H1 (cell line): ENCODE measurements around the gene MAPKAPK5. TPM values are rescaled to one million over a fixed set of nuclear protein-coding genes. Genes with fewer than 3 reads are reported as not detected.

Experiments
- CTCF ChIA-PET: fragments of 300-600 bp; sonication (Branson Sonifier 250); formaldehyde crosslinking; loops from one replicate; lab custom pipeline; 2021; ENCODE audit not compliant: partially characterized antibody; lab: Charles Lee
- POLR2A ChIA-PET: fragments of 300-600 bp; sonication (Branson Sonifier 250); formaldehyde crosslinking; loops from one replicate; lab custom pipeline; 2021; ENCODE audit warnings: inconsistent platforms; ENCODE audit not compliant: partially characterized antibody; lab: Charles Lee
- DNase-seq, 2 experiments: peaks; one replicate each; pipeline versions ENCODE4 v3.0.0 to v3.0.0-alpha.2; 2010 to 2022; ENCODE audit warnings: low spot score in 2 of 2, low read depth in 1 of 2, mixed read lengths in 1 of 2
- FAIRE-seq: peaks from 2 replicates; lab custom pipeline; 2011; peaks lifted over from hg19 to GRCh38; lab: Jason Lieb, UNC
- H2AFZ ChIP-seq: 2 replicates; pipeline ENCODE4 v1.8.1; 2012; ENCODE audit warnings: low read length, inconsistent platforms
- H2AK5ac ChIP-seq: 2 replicates; pipeline ENCODE4 v1.6.1; 2013; ENCODE audit warnings: low read depth, low read length
- H2BK120ac ChIP-seq: replicated peaks from 2 replicates; pipeline ENCODE3; 2013; ENCODE audit warnings: low read depth, low read length, inconsistent platforms
- H2BK12ac ChIP-seq: 2 replicates; pipeline ENCODE4 v1.6.1; 2013; ENCODE audit warnings: low read depth, low read length
- H2BK15ac ChIP-seq: 2 replicates; pipeline ENCODE4 v1.6.1; 2013; ENCODE audit warnings: low read length
- H2BK20ac ChIP-seq: 2 replicates; pipeline ENCODE4 v1.6.1; 2013; ENCODE audit warnings: low read length
- H2BK5ac ChIP-seq: 2 replicates; pipeline ENCODE4 v1.6.1; 2013; ENCODE audit warnings: low read depth, low read length
- H3K14ac ChIP-seq: 2 replicates; pipeline ENCODE4 v1.6.1; 2013; ENCODE audit warnings: inconsistent platforms; ENCODE audit not compliant: insufficient read length
- H3K18ac ChIP-seq: 2 replicates; pipeline ENCODE4 v1.6.1; 2013; ENCODE audit warnings: low read length; ENCODE audit errors: extremely low read depth
- H3K23ac ChIP-seq: 2 replicates; pipeline ENCODE4 v1.6.1; 2013; ENCODE audit warnings: inconsistent platforms; ENCODE audit not compliant: insufficient read length
- H3K23me2 ChIP-seq: 2 replicates; pipeline ENCODE4 v1.6.1; 2013; ENCODE audit warnings: low read depth, low read length
- H3K27ac ChIP-seq: 2 replicates; pipeline ENCODE4 v1.6.1; 2011; ENCODE audit warnings: low read depth, low read length, inconsistent platforms
- H3K27me3 ChIP-seq, 4 experiments: replicated peaks in 1 of 4; 1 replicate in 1 of 4; 2 replicates in 3 of 4; pipeline versions ENCODE4 v1.6.1 to v1.8.1; 2011 to 2013; ENCODE audit warnings: low read length in 3 of 4, mild to moderate bottlenecking in 3 of 4, inconsistent platforms in 2 of 4, mixed read lengths in 2 of 4, moderate library complexity in 1 of 4; ENCODE audit not compliant: control insufficient read depth in 3 of 4, insufficient read depth in 3 of 4; ENCODE audit errors: extremely low read depth in 1 of 4
- H3K36me3 ChIP-seq, 4 experiments: 2 replicates each; pipeline versions ENCODE4 v1.6.1 to v1.8.1; 2011 to 2013; ENCODE audit warnings: mild to moderate bottlenecking in 4 of 4, low read length in 3 of 4, moderate library complexity in 2 of 4, control low read depth in 1 of 4, inconsistent platforms in 1 of 4; ENCODE audit not compliant: insufficient read depth in 4 of 4, control insufficient read depth in 2 of 4
- H3K4ac ChIP-seq: replicated peaks from 2 replicates; pipeline ENCODE3; 2013; ENCODE audit warnings: low read length, low read depth, mixed read lengths, inconsistent platforms; ENCODE audit not compliant: insufficient read length
- H3K4me1 ChIP-seq, 4 experiments: replicated peaks in 1 of 4; 1 replicate in 1 of 4; 2 replicates in 3 of 4; pipeline versions ENCODE4 v1.6.1 to v1.8.1; 2011 to 2013; ENCODE audit warnings: low read length in 3 of 4, inconsistent platforms in 2 of 4, mixed read lengths in 1 of 4; ENCODE audit not compliant: insufficient read depth in 4 of 4, control insufficient read depth in 3 of 4
- H3K4me2 ChIP-seq, 2 experiments: 2 replicates each; pipeline versions ENCODE4 v1.6.1 to v1.8.1; 2011 to 2013; ENCODE audit warnings: low read depth in 2 of 2, low read length in 2 of 2, control low read depth in 1 of 2, inconsistent platforms in 1 of 2, mild to moderate bottlenecking in 1 of 2; ENCODE audit not compliant: insufficient read depth in 1 of 2
- H3K4me3 ChIP-seq, 4 experiments: fragments of 200-600, 300-600 bp in 1 of 4; sonication (generic), shearing (Covaris generic), sonication (Bioruptor Twin) in 1 of 4; 2 replicates each; pipeline versions ENCODE4 v1.5.1 to v1.8.1; 2011 to 2016; ENCODE audit warnings: low read length in 4 of 4, low read depth in 3 of 4, control low read depth in 2 of 4, inconsistent platforms in 2 of 4, mild to moderate bottlenecking in 2 of 4, mixed read lengths in 1 of 4, moderate library complexity in 1 of 4; ENCODE audit not compliant: insufficient read depth in 2 of 4; ENCODE audit errors: extremely low read depth in 1 of 4
- H3K56ac ChIP-seq: replicated peaks from 2 replicates; pipeline ENCODE3; 2013; ENCODE audit warnings: low read depth, mild to moderate bottlenecking, mixed read lengths, low read length, inconsistent platforms; ENCODE audit not compliant: insufficient read length
- H3K79me1 ChIP-seq: 2 replicates; pipeline ENCODE4 v1.6.1; 2013; ENCODE audit warnings: low read depth, low read length, control low read depth
- H3K79me2 ChIP-seq, 2 experiments: 2 replicates each; pipeline versions ENCODE4 v1.6.1 to v1.8.1; 2012 to 2013; ENCODE audit warnings: low read length in 2 of 2, mild to moderate bottlenecking in 2 of 2, inconsistent platforms in 1 of 2; ENCODE audit not compliant: insufficient read depth in 2 of 2, control insufficient read depth in 1 of 2
- H3K9ac ChIP-seq, 4 experiments: replicated peaks in 1 of 4; 1 replicate in 1 of 4; 2 replicates in 3 of 4; pipeline versions ENCODE4 v1.6.1 to v1.8.1; 2011 to 2013; ENCODE audit warnings: low read depth in 3 of 4, low read length in 3 of 4, control low read depth in 2 of 4, mild to moderate bottlenecking in 2 of 4, moderate library complexity in 2 of 4, inconsistent platforms in 1 of 4; ENCODE audit errors: extremely low read depth in 1 of 4
- H3K9me3 ChIP-seq, 2 experiments: 2 replicates each; pipeline versions ENCODE4 v1.6.1 to v1.8.1; 2012 to 2013; ENCODE audit warnings: mild to moderate bottlenecking in 2 of 2, moderate library complexity in 2 of 2, control low read depth in 1 of 2, inconsistent platforms in 1 of 2, low read depth in 1 of 2, low read length in 1 of 2, mixed read lengths in 1 of 2; ENCODE audit not compliant: insufficient read depth in 2 of 2
- H4K20me1 ChIP-seq, 2 experiments: replicated peaks in 1 of 2; 2 replicates each; pipeline versions ENCODE3 to v1.8.1; 2011 to 2013; ENCODE audit warnings: inconsistent platforms in 2 of 2, low read length in 2 of 2, mild to moderate bottlenecking in 1 of 2; ENCODE audit not compliant: insufficient read depth in 2 of 2, control insufficient read depth in 1 of 2
- H4K5ac ChIP-seq: 2 replicates; pipeline ENCODE4 v1.6.1; 2013; ENCODE audit warnings: low read length, low read depth, mixed read lengths, inconsistent platforms; ENCODE audit not compliant: insufficient read length
- H4K8ac ChIP-seq: 2 replicates; pipeline ENCODE4 v1.8.0; 2013; ENCODE audit warnings: mild to moderate bottlenecking, moderate library complexity, low read length, inconsistent platforms; ENCODE audit not compliant: insufficient read depth; ENCODE audit errors: extremely low read depth
- H4K91ac ChIP-seq: replicated peaks from 2 replicates; pipeline ENCODE3; 2013; ENCODE audit warnings: low read length, mixed read lengths, inconsistent platforms; ENCODE audit not compliant: insufficient read length
- CTBP2 ChIP-seq: IDR thresholded peaks from 2 replicates; pipeline ENCODE4 v1.7.0; 2011; ENCODE audit warnings: borderline replicate concordance, mild to moderate bottlenecking, moderate library complexity, mixed read lengths, low read length; ENCODE audit not compliant: insufficient read depth, insufficient read length
- EGR1 ChIP-seq: IDR thresholded peaks from 2 replicates; pipeline ENCODE4 v1.6.1; 2011; ENCODE audit warnings: low read depth, low read length, borderline replicate concordance
- JUND ChIP-seq: IDR thresholded peaks from 2 replicates; pipeline ENCODE4 v1.6.1; 2011; ENCODE audit warnings: mild to moderate bottlenecking, improper control_type of control experiment, low read length
- KDM5A ChIP-seq: fragments of 200-600 bp; IDR thresholded peaks from 2 replicates; pipeline ENCODE4 v1.7.1; 2012; ENCODE audit warnings: mild to moderate bottlenecking, low read length, inconsistent platforms, mixed read lengths
- RBBP5 ChIP-seq: IDR thresholded peaks from 2 replicates; pipeline ENCODE4 v1.7.1; 2012; ENCODE audit warnings: low read depth, mild to moderate bottlenecking, inconsistent platforms, low read length, moderate library complexity, borderline replicate concordance
- SAP30 ChIP-seq: fragments of 300-600 bp; sonication (generic); IDR thresholded peaks from 2 replicates; pipeline ENCODE4 v1.7.1; 2012; ENCODE audit warnings: low read length, moderate library complexity, mild to moderate bottlenecking, inconsistent platforms; ENCODE audit not compliant: insufficient read depth, insufficient replicate concordance
- TAF7 ChIP-seq: optimal IDR thresholded peaks from 2 replicates; pipeline ENCODE3; 2011; ENCODE audit warnings: low read depth, mild to moderate bottlenecking, inconsistent platforms, low read length, moderate library complexity, borderline replicate concordance
- TBP ChIP-seq: IDR thresholded peaks from 2 replicates; pipeline ENCODE4 v1.6.1; 2011; ENCODE audit warnings: low read depth, low read length, improper control_type of control experiment
- ZNF274 ChIP-seq: IDR thresholded peaks from 2 replicates; pipeline ENCODE4 v1.7.0; 2012; ENCODE audit warnings: low read length, borderline replicate concordance; ENCODE audit errors: extremely low read depth
- WGBS, 2 experiments: shearing (Covaris generic) in 1 of 2; methylation state at CpG; one replicate each; pipeline versions ENCODE4 v1.1.6 to v1.1.7; 2013 to 2015; ENCODE audit warnings: low lambda C conversion rate in 2 of 2, mixed read lengths in 2 of 2, inconsistent platforms in 1 of 2, low coverage in 1 of 2, missing lambda C conversion rate in 1 of 2; ENCODE audit not compliant: insufficient replicate concordance in 2 of 2, insufficient coverage in 1 of 2, insufficient read length in 1 of 2; ENCODE audit errors: extremely low coverage in 1 of 2, missing lambda C conversion rate in 1 of 2; 5-methylcytosine and 5-hydroxymethylcytosine counted together
- polyA plus RNA-seq, 7 experiments: library from polyadenylated mRNA; depleted of rRNA in 3 of 7; stranded (reverse) in 5 of 7; unstranded in 2 of 7; fragments of >200 nt in 5 of 7; fragments of 200-250 nt in 2 of 7; gene quantifications; 1 replicate in 5 of 7; 2 replicates in 1 of 7; 4 replicates in 1 of 7; pipeline versions ENCODE4 v1.2.1 to v1.2.3, GENCODE V29; 2011 to 2013; ENCODE audit warnings: missing spikeins in 2 of 7, mixed read lengths in 2 of 7
- total RNA-seq: library from RNA; stranded (reverse); fragmentation: NEBNext Ultra II Directional; extraction: Animal tissue kit (Norgen Biotek cat#: 25700); gene quantifications from 2 replicates; pipeline ENCODE4 v1.2.1, GENCODE V29; 2021
- TF ChIP-seq, protein P1 (sequence below): IDR thresholded peaks from 2 replicates; pipeline ENCODE4 v1.6.1; 2012; ENCODE audit warnings: inconsistent platforms

The MAPKAPK5 gene
- total and polyA plus RNA-seq, 2 of the 8 experiments (the other 6 are each of a cell fraction or from before 2014, with no cell fraction given): 40.0 to 91.5 TPM

DNA sequence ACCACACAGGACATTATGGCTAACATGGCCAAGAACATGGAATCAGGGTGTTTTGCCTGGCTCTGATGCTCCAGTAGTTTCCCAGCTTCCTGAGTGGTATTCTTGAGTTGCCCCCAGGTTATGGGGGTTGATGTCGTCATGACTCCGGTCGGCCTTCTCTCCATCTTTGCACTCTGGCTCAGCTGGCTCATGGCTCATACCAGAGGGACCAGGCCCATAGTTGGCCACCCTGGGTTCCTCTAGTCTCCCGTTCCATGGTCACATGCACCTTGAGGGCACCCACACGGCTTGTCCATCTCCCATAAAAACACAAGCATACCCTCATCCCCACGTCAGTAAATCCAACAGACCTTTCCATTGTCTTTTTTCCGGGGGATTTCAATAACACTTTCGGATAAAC, 23.7 kb upstream of the MAPKAPK5 start:
- Histone ChIP-seq H3K27me3 (no peaks in the 10 kb centered on the region), H2BK5ac (no peak overlapping the region), H2BK120ac (no peak overlapping the region), H3K4ac (no peak overlapping the region), H3K14ac (no peak overlapping the region), H2BK20ac (no peak overlapping the region), H3K4me3 (no peak overlapping the region), H3K27ac (no peak overlapping the region), H3K23ac (no peak overlapping the region), H2AFZ (no peak overlapping the region), H3K4me2 (no peak overlapping the region), H2BK15ac (no peak overlapping the region), H3K23me2 (no peaks in the 10 kb centered on the region), H4K8ac (no peak overlapping the region), H4K91ac (no peak overlapping the region), H4K20me1 (no peaks in the 10 kb centered on the region), H4K5ac (no peak overlapping the region), H2AK5ac (no peak overlapping the region), H3K79me2 (no peaks in the 10 kb centered on the region), H3K56ac (no peak overlapping the region), H3K18ac (no peak overlapping the region), H3K36me3 (no peaks in the 10 kb centered on the region), H3K9me3 (no peaks in the 10 kb centered on the region), H2BK12ac (no peak overlapping the region), H3K4me1 (peaks cover 0 to 2% (median 0%) of the 10 kb centered on the region in 4 experiments; a peak in 1 of 7 replicates), H3K79me1 (no peaks in the 10 kb centered on the region), H3K9ac (no peak overlapping the region)
- DNase-seq (no peak), FAIRE-seq (no peak)
- POLR2A ChIA-PET: no interaction called here
- CTCF ChIA-PET: interaction anchor here (0.9 kb wide), 1 partner anchor 12 kb away, joined by 3 read pairs; no protein-coding TSS in a partner anchor
- TF ChIP-seq, protein P1, sequence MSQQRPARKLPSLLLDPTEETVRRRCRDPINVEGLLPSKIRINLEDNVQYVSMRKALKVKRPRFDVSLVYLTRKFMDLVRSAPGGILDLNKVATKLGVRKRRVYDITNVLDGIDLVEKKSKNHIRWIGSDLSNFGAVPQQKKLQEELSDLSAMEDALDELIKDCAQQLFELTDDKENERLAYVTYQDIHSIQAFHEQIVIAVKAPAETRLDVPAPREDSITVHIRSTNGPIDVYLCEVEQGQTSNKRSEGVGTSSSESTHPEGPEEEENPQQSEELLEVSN: no peak
- no peak for TF ChIP-seq KDM5A
- no peak for TF ChIP-seq CTBP2
- no peak for TF ChIP-seq ZNF274
- TF ChIP-seq TAF7: no peak
- TF ChIP-seq JUND: no peak
- TF ChIP-seq TBP: no peak
- no peak for TF ChIP-seq SAP30
- no peak for TF ChIP-seq RBBP5
- no peak for TF ChIP-seq EGR1
- 89% methylated on average over 8 of the region's 8 CpGs; no CpG with 5 or more reads in 1 of the 2 experiments for WGBS, 2 experiments
